Measurements from ENCODE around the gene CHST12. TPM values are rescaled to one million over a fixed set of nuclear protein-coding genes. Genes with fewer than 3 reads are reported as not detected.

The CHST12 gene
- total RNA-seq, 1 experiment from 2014 or later, result 12.9 TPM

DNA sequence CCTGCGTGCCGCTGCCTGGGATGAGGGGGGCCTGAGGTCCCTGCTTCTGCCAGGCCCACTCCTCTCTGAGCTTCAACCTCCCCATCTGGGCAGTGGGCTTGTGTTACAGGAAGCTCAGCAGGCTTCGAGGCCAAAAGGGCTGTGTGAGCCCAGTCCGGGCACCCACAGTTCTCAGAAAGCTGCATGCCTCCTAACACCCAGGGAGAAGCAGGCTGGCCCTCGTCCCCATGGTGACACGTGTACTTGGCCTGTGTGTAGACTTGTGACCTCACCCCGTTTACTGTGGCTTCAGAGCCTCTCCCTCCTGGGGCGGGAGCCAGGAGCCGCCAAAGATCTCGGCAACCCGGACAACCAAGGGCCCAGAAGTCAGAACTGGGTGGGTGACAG is 75.0 kb downstream of the CHST12 start:
- ChIA-PET CTCF (no interaction called here), POLR2A (ENCODE audit: unreplicated experiment) (no interaction called here)
- peaks cover 12% of the 10 kb centered on the region; the same call in 1 of the 2 replicates for H3K4me1 ChIP-seq (ENCODE audit: insufficient read depth, low read length)
- DNase-seq, result peak; percentile 23
- intact Hi-C loops (cut with micrococcal nuclease), result loop anchor here (5.0 kb wide), 2 partner anchors 39 to 204 kb away; partner anchors contain the start of gene LFNG
- no peak overlapping the region for H3K9ac ChIP-seq (ENCODE audit: low read length)
- no peaks in the 10 kb centered on the region for H3K79me2 ChIP-seq (ENCODE audit: low read length)
- H3F3A ChIP-seq (ENCODE audit: low read length, unreplicated experiment), result no peaks in the 10 kb centered on the region
- no peak overlapping the region for H3K4me3 ChIP-seq (ENCODE audit: low read length)
- no TSS peak for BruUV-seq (replicated peaks)
- H3K9me3 ChIP-seq (ENCODE audit: low read length), result no peaks in the 10 kb centered on the region
- H3K9me2 ChIP-seq (replicated peaks; ENCODE audit: low read length), result no peaks in the 10 kb centered on the region
- H3K27ac ChIP-seq (ENCODE audit: low read length), result no peak overlapping the region
- no peak for TF ChIP-seq EZH2 (IDR thresholded peaks at IDR 0.05; ENCODE audit: low read length, unreplicated experiment)
- no peak for TF ChIP-seq CTCF (conservative IDR thresholded peaks at IDR 0.05; ENCODE audit: low read depth, low read length)
- no peak for TF ChIP-seq EZH2phosphoT487 (IDR thresholded peaks at IDR 0.05; ENCODE audit: borderline replicate concordance, low read length)
- no peak overlapping the region for H3K4me2 ChIP-seq (ENCODE audit: low read length)
- H2AFZ ChIP-seq (ENCODE audit: low read length), result no peak overlapping the region
- no peaks in the 10 kb centered on the region for H3K36me3 ChIP-seq (ENCODE audit: low read depth, low read length)
- no peaks in the 10 kb centered on the region for H3K27me3 ChIP-seq (ENCODE audit: low read length)
- ATAC-seq, result peak; percentile 68
- no peaks in the 10 kb centered on the region for H4K20me1 ChIP-seq (ENCODE audit: low read length)

- no TSS peak for BruUV-seq (replicated peaks)
- no peak overlapping the region for H2AFZ ChIP-seq (ENCODE audit: low read length)
- ATAC-seq (peak; percentile 16), DNase-seq (no peak)
- no peaks in the 10 kb centered on the region for H3K9me3 ChIP-seq (ENCODE audit: low read length)
- POLR2A ChIA-PET (ENCODE audit: unreplicated experiment), result no interaction called here
- H3K79me2 ChIP-seq (ENCODE audit: low read length), result no peaks in the 10 kb centered on the region
- H4K20me1 ChIP-seq (ENCODE audit: low read length), result no peaks in the 10 kb centered on the region
- H3K27me3 ChIP-seq (ENCODE audit: low read length), result no peaks in the 10 kb centered on the region
- H3K36me3 ChIP-seq (ENCODE audit: low read depth, low read length), result no peaks in the 10 kb centered on the region
- no peak overlapping the region for H3K4me3 ChIP-seq (ENCODE audit: low read length)
- intact Hi-C loops (cut with micrococcal nuclease), result loop anchor here (5.0 kb wide), 2 partner anchors 39 to 204 kb away; partner anchors contain the start of gene LFNG
- H3K9ac ChIP-seq (ENCODE audit: low read length), result no peak overlapping the region
- TF ChIP-seq EZH2 (IDR thresholded peaks at IDR 0.05; ENCODE audit: low read length, unreplicated experiment) (no peak), CTCF (conservative IDR thresholded peaks at IDR 0.05; ENCODE audit: low read depth, low read length) (no peak), EZH2phosphoT487 (IDR thresholded peaks at IDR 0.05; ENCODE audit: borderline replicate concordance, low read length) (no peak)
- no peaks in the 10 kb centered on the region for H3F3A ChIP-seq (ENCODE audit: low read length, unreplicated experiment)
- no peak overlapping the region for H3K27ac ChIP-seq (ENCODE audit: low read length)
- H3K9me2 ChIP-seq (replicated peaks; ENCODE audit: low read length), result no peaks in the 10 kb centered on the region
- CTCF ChIA-PET, result no interaction called here
- H3K4me1 ChIP-seq (ENCODE audit: insufficient read depth, low read length), result peaks cover 12% of the 10 kb centered on the region; the same call in 1 of the 2 replicates
- no peak overlapping the region for H3K4me2 ChIP-seq (ENCODE audit: low read length)
These were observed 75.4 kb downstream of the CHST12 start for GRCh38 chr7:2478800-2479199.

DNA sequence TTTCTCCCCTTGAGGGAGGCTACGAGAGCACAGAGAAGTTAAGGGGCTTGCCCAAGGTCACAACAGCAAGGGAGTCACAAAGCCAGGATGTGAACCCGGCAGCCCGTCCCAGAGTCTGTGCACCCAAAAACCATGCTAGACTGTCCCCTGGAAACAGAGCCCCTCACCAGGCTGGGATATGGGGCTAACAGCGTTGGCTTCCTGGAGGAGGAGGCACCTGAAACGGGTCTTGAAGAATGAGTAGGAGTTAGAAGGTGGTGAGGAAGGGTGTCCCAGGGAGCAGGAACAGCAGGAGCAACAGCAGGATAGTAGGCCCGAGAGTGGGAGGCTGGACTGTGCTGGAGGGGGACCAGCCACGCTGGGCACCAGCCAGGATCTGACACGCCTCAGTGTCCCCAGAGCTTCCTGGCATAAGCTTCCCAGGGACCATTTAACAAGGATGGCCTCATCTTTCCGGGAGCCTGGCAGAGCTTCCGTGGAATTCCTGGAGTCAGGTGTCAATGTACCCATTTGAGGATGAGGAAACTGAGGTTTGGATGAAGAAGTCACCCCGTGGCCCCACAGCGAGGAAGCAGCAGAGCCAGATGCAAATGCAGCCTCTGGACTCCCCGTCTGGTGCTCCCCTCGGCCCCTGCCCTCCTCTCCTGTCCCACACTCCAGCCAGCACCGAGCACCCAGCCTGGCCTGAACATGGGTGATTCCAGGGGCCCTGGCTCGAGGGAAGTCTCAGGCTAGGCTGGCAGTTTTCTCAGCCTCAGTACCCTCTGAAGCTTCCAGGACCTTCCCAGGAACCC is 76.1 kb downstream of the CHST12 start:
- Histone ChIP-seq H3K36me3 (ENCODE audit: low read depth, low read length) (no peaks in the 10 kb centered on the region), H2AFZ (ENCODE audit: low read length) (no peak overlapping the region), H3K9me3 (ENCODE audit: low read length) (no peaks in the 10 kb centered on the region), H3F3A (ENCODE audit: low read length, unreplicated experiment) (no peaks in the 10 kb centered on the region), H3K4me2 (ENCODE audit: low read length) (no peak overlapping the region), H3K27ac (ENCODE audit: low read length) (no peak overlapping the region), H4K20me1 (ENCODE audit: low read length) (no peaks in the 10 kb centered on the region), H3K4me3 (ENCODE audit: low read length) (no peak overlapping the region), H3K9me2 (replicated peaks; ENCODE audit: low read length) (no peaks in the 10 kb centered on the region), H3K4me1 (ENCODE audit: insufficient read depth, low read length) (peaks cover 12% of the 10 kb centered on the region; the same call in 1 of the 2 replicates), H3K9ac (ENCODE audit: low read length) (no peak overlapping the region), H3K27me3 (ENCODE audit: low read length) (no peaks in the 10 kb centered on the region), H3K79me2 (ENCODE audit: low read length) (no peaks in the 10 kb centered on the region)
- TF ChIP-seq CTCF (conservative IDR thresholded peaks at IDR 0.05; ENCODE audit: low read depth, low read length) (no peak), EZH2phosphoT487 (IDR thresholded peaks at IDR 0.05; ENCODE audit: borderline replicate concordance, low read length) (no peak), EZH2 (IDR thresholded peaks at IDR 0.05; ENCODE audit: low read length, unreplicated experiment) (no peak)
- intact Hi-C loops (cut with micrococcal nuclease), result loop anchor here (5.0 kb wide), 2 partner anchors 38 to 203 kb away; partner anchors contain the start of gene LFNG
- POLR2A ChIA-PET (ENCODE audit: unreplicated experiment), result no interaction called here
- ATAC-seq, result no peak
- CTCF ChIA-PET, result no interaction called here
- DNase-seq, result no peak
- BruUV-seq (replicated peaks), result no TSS peak
